GM12878 (cell line): Measurements from ENCODE around the gene TNIP1. TPM values are rescaled to one million over a fixed set of nuclear protein-coding genes. Genes with fewer than 3 reads are reported as not detected.

Experiments
- BCL11A ChIP-seq: IDR thresholded peaks from 2 replicates; pipeline ENCODE4 v1.6.1; 2011; ENCODE audit warnings: low read depth, low read length
- FOS ChIP-seq: IDR thresholded peaks from 3 replicates; pipeline ENCODE4 v1.6.1; 2011; ENCODE audit warnings: borderline replicate concordance; ENCODE audit not compliant: insufficient read length; ENCODE audit errors: extremely low read depth
- FOXM1 ChIP-seq: IDR thresholded peaks from 2 replicates; pipeline ENCODE4 v1.6.1; 2012; ENCODE audit warnings: low read depth, mild to moderate bottlenecking, inconsistent platforms, low read length, moderate library complexity
- HDAC6 ChIP-seq: fragments of 200-600 bp; sonication (generic); IDR thresholded peaks from one replicate; pipeline ENCODE4 v1.8.0; 2017; ENCODE audit warnings: antibody characterized with exemption; ENCODE audit not compliant: unreplicated experiment
- HDGF ChIP-seq: fragments of 450-650 bp; IDR thresholded peaks from 2 replicates; pipeline ENCODE4 v1.6.1; 2016; ENCODE audit warnings: antibody characterized with exemption
- IKZF2 ChIP-seq, 2 experiments: fragments of 450-650 bp; IDR thresholded peaks; 2 replicates each; pipeline ENCODE4 v1.6.1; 2017; ENCODE audit warnings: mild to moderate bottlenecking in 2 of 2, moderate library complexity in 2 of 2
- NFIC ChIP-seq: IDR thresholded peaks from 2 replicates; pipeline ENCODE4 v1.6.1; 2012; ENCODE audit warnings: low read depth, mild to moderate bottlenecking, inconsistent platforms, low read length, moderate library complexity
- PML ChIP-seq: IDR thresholded peaks from 2 replicates; pipeline ENCODE4 v1.6.1; 2012; ENCODE audit warnings: low read length, inconsistent platforms
- RCOR1 ChIP-seq: conservative IDR thresholded peaks from 2 replicates; pipeline ENCODE4 v1.6.1; 2012; ENCODE audit warnings: low read depth, low read length, improper control_type of control experiment
- RFX5 ChIP-seq: IDR thresholded peaks from 2 replicates; pipeline ENCODE4 v1.6.1; 2011; ENCODE audit warnings: low read depth, low read length, improper control_type of control experiment
- SREBF2 ChIP-seq: IDR thresholded peaks from 2 replicates; pipeline ENCODE4 v1.6.1; 2012; ENCODE audit warnings: mild to moderate bottlenecking, low read length
- STAT3 ChIP-seq: IDR thresholded peaks from 2 replicates; pipeline ENCODE4 v1.6.1; 2011; ENCODE audit warnings: low read depth, low read length, improper control_type of control experiment
- TARDBP ChIP-seq: IDR thresholded peaks from 2 replicates; pipeline ENCODE4 v1.6.1; 2016; ENCODE audit warnings: borderline replicate concordance
- polyA plus RNA-seq, 11 experiments: library from polyadenylated mRNA; depleted of rRNA in 4 of 11; unstranded in 6 of 11; stranded (reverse) in 5 of 11; fragments of >200 nt; fragmentation: Nextera tagmentation in 4 of 11; fragmentation: Illumina TruSeq in 1 of 11; extraction: Ambion mirVana in 4 of 11; extraction: Trizol in 1 of 11; gene quantifications; 1 replicate in 1 of 11; 2 replicates in 10 of 11; pipeline versions ENCODE4 v1.2.1 to v1.2.3, GENCODE V29; 2011 to 2016; ENCODE audit warnings: inconsistent platforms in 2 of 11, missing spikeins in 2 of 11, low read depth in 1 of 11
- total RNA-seq, 4 experiments: library from RNA; depleted of rRNA in 3 of 4; stranded (reverse); fragments of >200 nt in 3 of 4; fragmentation: Illumina TruSeq in 1 of 4; extraction: Trizol in 1 of 4; gene quantifications; 2 replicates each; pipeline versions ENCODE4 v1.2.1 to v1.2.3, GENCODE V29; 2013 to 2021
- TF ChIP-seq, protein P1 (sequence below): fragments of 450-650 bp; IDR thresholded peaks from 2 replicates; pipeline ENCODE4 v1.6.1; 2017; ENCODE audit warnings: low read depth, mild to moderate bottlenecking, moderate library complexity
- TF ChIP-seq, protein P2 (sequence below): fragments of 450-650 bp; IDR thresholded peaks from 2 replicates; pipeline ENCODE4 v1.6.1; 2014; ENCODE audit warnings: mild to moderate bottlenecking
- TF ChIP-seq, protein P3 (sequence below): fragments of 150-350 bp; IDR thresholded peaks from 2 replicates; pipeline ENCODE4 v1.6.1; 2014; ENCODE audit warnings: mild to moderate bottlenecking, low read depth, low read length
- TF ChIP-seq, protein P4 (sequence below): fragments of 450-650 bp; formaldehyde crosslinking; IDR thresholded peaks from 2 replicates; pipeline ENCODE4 v1.5.0; 2022; ENCODE audit warnings: mild to moderate bottlenecking, missing genetic modification characterization
- TF ChIP-seq, protein P5 (sequence below): IDR thresholded peaks from 2 replicates; pipeline ENCODE4 v1.6.1; 2012; ENCODE audit warnings: low read depth, low read length, improper control_type of control experiment

TNIP1 gene
- total and polyA plus RNA-seq, 10 of the 15 experiments (the other 5 are each of a cell fraction or from before 2014, with no cell fraction given) = 4.4 to 279 (median 150) TPM

DNA sequence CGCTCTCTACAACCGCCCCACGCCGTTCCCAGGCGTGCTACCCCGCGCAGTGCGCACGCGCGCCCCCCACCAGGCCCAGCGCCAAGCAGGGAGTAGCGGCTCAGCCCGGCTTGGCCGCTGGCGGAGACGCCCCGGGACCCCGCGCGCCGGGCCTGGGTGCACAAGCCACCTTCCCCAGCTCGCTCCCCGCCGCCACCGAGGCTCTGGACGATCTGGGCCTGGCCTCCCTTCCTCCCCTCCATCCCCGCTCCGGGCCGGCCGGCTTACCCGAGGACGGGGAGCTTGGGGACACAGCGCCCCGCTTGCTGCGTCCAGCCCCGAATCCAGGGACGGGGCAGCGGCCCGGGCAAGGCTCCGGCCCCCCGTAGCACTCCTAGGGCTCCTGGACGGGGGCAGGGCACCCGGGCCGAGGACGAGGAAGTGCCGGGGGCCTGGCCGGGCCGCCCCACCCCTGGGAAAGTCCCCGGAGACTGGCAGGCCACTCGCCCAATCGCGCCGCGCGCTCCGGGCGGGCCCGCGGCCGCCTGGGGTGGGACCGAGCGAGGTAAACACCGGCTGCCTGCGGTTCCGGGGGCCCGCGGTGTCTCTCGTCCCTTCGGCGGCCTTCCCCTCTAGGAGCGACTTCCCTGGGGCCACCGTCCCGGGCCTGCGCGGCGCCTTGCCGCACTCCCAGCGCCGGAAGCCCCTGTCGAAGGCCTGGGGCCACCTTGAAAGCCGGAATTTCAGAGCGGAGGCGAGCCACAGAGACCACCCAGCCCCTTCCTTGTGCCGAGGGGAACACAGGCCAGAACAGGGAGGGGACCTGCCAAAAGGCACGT is at the start of gene TNIP1 (continued):
- TF ChIP-seq PML = no peak
- TF ChIP-seq, protein P1, sequence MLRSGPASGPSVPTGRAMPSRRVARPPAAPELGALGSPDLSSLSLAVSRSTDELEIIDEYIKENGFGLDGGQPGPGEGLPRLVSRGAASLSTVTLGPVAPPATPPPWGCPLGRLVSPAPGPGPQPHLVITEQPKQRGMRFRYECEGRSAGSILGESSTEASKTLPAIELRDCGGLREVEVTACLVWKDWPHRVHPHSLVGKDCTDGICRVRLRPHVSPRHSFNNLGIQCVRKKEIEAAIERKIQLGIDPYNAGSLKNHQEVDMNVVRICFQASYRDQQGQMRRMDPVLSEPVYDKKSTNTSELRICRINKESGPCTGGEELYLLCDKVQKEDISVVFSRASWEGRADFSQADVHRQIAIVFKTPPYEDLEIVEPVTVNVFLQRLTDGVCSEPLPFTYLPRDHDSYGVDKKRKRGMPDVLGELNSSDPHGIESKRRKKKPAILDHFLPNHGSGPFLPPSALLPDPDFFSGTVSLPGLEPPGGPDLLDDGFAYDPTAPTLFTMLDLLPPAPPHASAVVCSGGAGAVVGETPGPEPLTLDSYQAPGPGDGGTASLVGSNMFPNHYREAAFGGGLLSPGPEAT = peak; percentile 84; the same call in 1 of the 2 replicates
- peak; percentile 31 for TF ChIP-seq HDAC6
- no peak for TF ChIP-seq TARDBP
- TF ChIP-seq, protein P2, sequence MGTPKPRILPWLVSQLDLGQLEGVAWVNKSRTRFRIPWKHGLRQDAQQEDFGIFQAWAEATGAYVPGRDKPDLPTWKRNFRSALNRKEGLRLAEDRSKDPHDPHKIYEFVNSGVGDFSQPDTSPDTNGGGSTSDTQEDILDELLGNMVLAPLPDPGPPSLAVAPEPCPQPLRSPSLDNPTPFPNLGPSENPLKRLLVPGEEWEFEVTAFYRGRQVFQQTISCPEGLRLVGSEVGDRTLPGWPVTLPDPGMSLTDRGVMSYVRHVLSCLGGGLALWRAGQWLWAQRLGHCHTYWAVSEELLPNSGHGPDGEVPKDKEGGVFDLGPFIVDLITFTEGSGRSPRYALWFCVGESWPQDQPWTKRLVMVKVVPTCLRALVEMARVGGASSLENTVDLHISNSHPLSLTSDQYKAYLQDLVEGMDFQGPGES = 0 out of 2 replicates have a peak, but pooled peaks have one; percentile 72
- TF ChIP-seq NFIC = no peak
- TF ChIP-seq RCOR1 = no peak
- TF ChIP-seq BCL11A = no peak
- TF ChIP-seq HDGF = peak; percentile 40; the same call in 1 of the 2 replicates
- TF ChIP-seq STAT3 = no peak
- TF ChIP-seq RFX5 = 0 out of 2 replicates have a peak, but pooled peaks have one; percentile 32
- no peak for TF ChIP-seq FOXM1
- TF ChIP-seq SREBF2 = no peak
- TF ChIP-seq, protein P3, sequence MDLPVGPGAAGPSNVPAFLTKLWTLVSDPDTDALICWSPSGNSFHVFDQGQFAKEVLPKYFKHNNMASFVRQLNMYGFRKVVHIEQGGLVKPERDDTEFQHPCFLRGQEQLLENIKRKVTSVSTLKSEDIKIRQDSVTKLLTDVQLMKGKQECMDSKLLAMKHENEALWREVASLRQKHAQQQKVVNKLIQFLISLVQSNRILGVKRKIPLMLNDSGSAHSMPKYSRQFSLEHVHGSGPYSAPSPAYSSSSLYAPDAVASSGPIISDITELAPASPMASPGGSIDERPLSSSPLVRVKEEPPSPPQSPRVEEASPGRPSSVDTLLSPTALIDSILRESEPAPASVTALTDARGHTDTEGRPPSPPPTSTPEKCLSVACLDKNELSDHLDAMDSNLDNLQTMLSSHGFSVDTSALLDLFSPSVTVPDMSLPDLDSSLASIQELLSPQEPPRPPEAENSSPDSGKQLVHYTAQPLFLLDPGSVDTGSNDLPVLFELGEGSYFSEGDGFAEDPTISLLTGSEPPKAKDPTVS = no peak
- TF ChIP-seq, protein P4, sequence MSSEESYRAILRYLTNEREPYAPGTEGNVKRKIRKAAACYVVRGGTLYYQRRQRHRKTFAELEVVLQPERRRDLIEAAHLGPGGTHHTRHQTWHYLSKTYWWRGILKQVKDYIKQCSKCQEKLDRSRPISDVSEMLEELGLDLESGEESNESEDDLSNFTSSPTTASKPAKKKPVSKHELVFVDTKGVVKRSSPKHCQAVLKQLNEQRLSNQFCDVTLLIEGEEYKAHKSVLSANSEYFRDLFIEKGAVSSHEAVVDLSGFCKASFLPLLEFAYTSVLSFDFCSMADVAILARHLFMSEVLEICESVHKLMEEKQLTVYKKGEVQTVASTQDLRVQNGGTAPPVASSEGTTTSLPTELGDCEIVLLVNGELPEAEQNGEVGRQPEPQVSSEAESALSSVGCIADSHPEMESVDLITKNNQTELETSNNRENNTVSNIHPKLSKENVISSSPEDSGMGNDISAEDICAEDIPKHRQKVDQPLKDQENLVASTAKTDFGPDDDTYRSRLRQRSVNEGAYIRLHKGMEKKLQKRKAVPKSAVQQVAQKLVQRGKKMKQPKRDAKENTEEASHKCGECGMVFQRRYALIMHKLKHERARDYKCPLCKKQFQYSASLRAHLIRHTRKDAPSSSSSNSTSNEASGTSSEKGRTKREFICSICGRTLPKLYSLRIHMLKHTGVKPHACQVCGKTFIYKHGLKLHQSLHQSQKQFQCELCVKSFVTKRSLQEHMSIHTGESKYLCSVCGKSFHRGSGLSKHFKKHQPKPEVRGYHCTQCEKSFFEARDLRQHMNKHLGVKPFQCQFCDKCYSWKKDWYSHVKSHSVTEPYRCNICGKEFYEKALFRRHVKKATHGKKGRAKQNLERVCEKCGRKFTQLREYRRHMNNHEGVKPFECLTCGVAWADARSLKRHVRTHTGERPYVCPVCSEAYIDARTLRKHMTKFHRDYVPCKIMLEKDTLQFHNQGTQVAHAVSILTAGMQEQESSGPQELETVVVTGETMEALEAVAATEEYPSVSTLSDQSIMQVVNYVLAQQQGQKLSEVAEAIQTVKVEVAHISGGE (CRISPR knock-in tag) = no peak
- TF ChIP-seq, protein P5, sequence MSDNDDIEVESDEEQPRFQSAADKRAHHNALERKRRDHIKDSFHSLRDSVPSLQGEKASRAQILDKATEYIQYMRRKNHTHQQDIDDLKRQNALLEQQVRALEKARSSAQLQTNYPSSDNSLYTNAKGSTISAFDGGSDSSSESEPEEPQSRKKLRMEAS = 0 out of 2 replicates have a peak, but pooled peaks have one; percentile 36
- TF ChIP-seq IKZF2 (IDR thresholded peaks at IDR 0.05) = peak; percentile 83 to 85
- no peak for TF ChIP-seq FOS
